GM23248 (cell line): ENCODE results near the gene ARL4A.

ENCODE experiments used
- EZH2 ChIP-seq: fragments of 200-600 bp; sonication (generic); IDR thresholded peaks from 2 replicates; pipeline ENCODE4 v1.6.1; 2018; ENCODE audit warnings: antibody characterized with exemption, mild to moderate bottlenecking; ENCODE audit not compliant: insufficient read depth, poor library complexity, severe bottlenecking
- EZH2phosphoT487 ChIP-seq: fragments of 200-600 bp; sonication (generic); IDR thresholded peaks from 2 replicates; pipeline ENCODE4 v1.6.1; 2018; ENCODE audit warnings: antibody characterized with exemption, moderate library complexity, mild to moderate bottlenecking, low read depth; ENCODE audit not compliant: insufficient read depth

GRCh38 chr7:12638851-12639456 lies 48.5 kb upstream of the ARL4A start:
- TF ChIP-seq EZH2phosphoT487 (no peak), EZH2 (no peak)
